ENCODE data around the gene MARK1.
"Not testable (repeated sequence)": the region's sequence is repeated elsewhere in the genome, so short reads cannot be mapped to it uniquely, and the experiment has no call there.

The MARK1 gene

GRCh38 chr1:220529521-220530020 lies 1.6 kb downstream of the MARK1 start:
- DNase-seq: no peak

GRCh38 chr1:220533504-220534109 lies 5.7 kb downstream of the MARK1 start:
- no peak for DNase-seq

GRCh38 chr1:220544901-220545303 lies 17.0 kb downstream of the MARK1 start:
- DNase-seq: no peak

- DNase-seq: no peak
Measured at GRCh38 chr1:220550811-220551399, 23.0 kb downstream of the MARK1 start.

GRCh38 chr1:220551718-220552117 lies 23.8 kb downstream of the MARK1 start:
- DNase-seq: no peak

- no peak for DNase-seq
Measured at GRCh38 chr1:220552672-220553260, 24.8 kb downstream of the MARK1 start.

GRCh38 chr1:220556641-220557040 lies 28.7 kb downstream of the MARK1 start:
- DNase-seq: no peak

- DNase-seq: no peak
Measured at GRCh38 chr1:220563564-220563963, 35.6 kb downstream of the MARK1 start.

- DNase-seq: no peak
Measured at GRCh38 chr1:220564216-220564615, 36.3 kb downstream of the MARK1 start.

GRCh38 chr1:220565670-220566069 lies 37.7 kb downstream of the MARK1 start:
- DNase-seq: no peak

GRCh38 chr1:220566869-220567268 lies 38.9 kb downstream of the MARK1 start:
- no peak for DNase-seq

- no peak for DNase-seq
Measured at GRCh38 chr1:220572416-220572815, 44.5 kb downstream of the MARK1 start.

- no peak for DNase-seq
Measured at GRCh38 chr1:220573836-220574235, 45.9 kb downstream of the MARK1 start.

GRCh38 chr1:220575718-220576497 lies 48.0 kb downstream of the MARK1 start:
- no peak for DNase-seq

GRCh38 chr1:220577926-220578325 lies 50.0 kb downstream of the MARK1 start:
- no peak for DNase-seq

GRCh38 chr1:220579317-220579716 lies 51.4 kb downstream of the MARK1 start:
- DNase-seq: no peak

GRCh38 chr1:220592714-220593113 lies 64.8 kb downstream of the MARK1 start:
- no peak for DNase-seq

GRCh38 chr1:220594356-220594755 lies 66.4 kb downstream of the MARK1 start:
- DNase-seq: no peak

- DNase-seq: no peak
Measured at GRCh38 chr1:220595179-220595578, 67.2 kb downstream of the MARK1 start.

GRCh38 chr1:220604926-220605325 lies 77.0 kb downstream of the MARK1 start:
- no peak for DNase-seq

GRCh38 chr1:220605651-220606050 lies 77.7 kb downstream of the MARK1 start:
- not testable (repeated sequence) for DNase-seq

- DNase-seq: not testable (repeated sequence)
Measured at GRCh38 chr1:220611100-220611499, 83.2 kb downstream of the MARK1 start.

- DNase-seq: no peak
Measured at GRCh38 chr1:220616836-220617235, 88.9 kb downstream of the MARK1 start.

- DNase-seq: no peak
Measured at GRCh38 chr1:220628431-220628830, 100.5 kb downstream of the MARK1 start.

Data from CD4-positive, alpha-beta T cell treated with Interleukin-17A for 4 hours (primary cell).